Right atrium auricular region (tissue), 2 donors: Measurements from ENCODE around the gene NEFH. TPM values are rescaled to one million over a fixed set of nuclear protein-coding genes. Genes with fewer than 3 reads are reported as not detected.
A peak's percentile ranks its signal among the peaks of the same experiment; 100 is the strongest.

Experiments used
- DNase-seq: peaks from one replicate; pipeline ENCODE4 v3.0.0-alpha.2; 2019; ENCODE audit warnings: low spot score
- H3K27ac ChIP-seq, 2 donors: fragments of 200-600 bp; sonication (generic); 1 replicate in 1 of 2; 2 replicates in 1 of 2; pipeline ENCODE4 v1.5.1; 2016 to 2019
- H3K27me3 ChIP-seq, 2 donors: fragments of 200-600 bp; sonication (generic); one replicate each; pipeline versions ENCODE4 v1.5.1 to v1.6.0; 2017 to 2019
- H3K36me3 ChIP-seq: fragments of 200-600 bp; sonication (generic); one replicate; pipeline ENCODE4 v1.5.1; 2016
- H3K4me1 ChIP-seq, 2 donors: fragments of 200-600 bp; sonication (generic); one replicate each; pipeline versions ENCODE4 v1.5.1 to v1.6.0; 2017 to 2019
- H3K4me3 ChIP-seq, 2 donors: fragments of 200-600 bp; sonication (generic); 1 replicate in 1 of 2; 2 replicates in 1 of 2; pipeline ENCODE4 v1.5.1; 2017 to 2019; ENCODE audit warnings: mild to moderate bottlenecking in 1 of 2, moderate library complexity in 1 of 2
- H3K9me3 ChIP-seq, 2 donors: fragments of 200-600 bp; sonication (generic); one replicate each; pipeline ENCODE4 v1.5.1; 2019
- total RNA-seq, 2 donors: library from RNA; depleted of rRNA; stranded (reverse); fragments of >200 nt; gene quantifications; one replicate each; pipeline ENCODE4 v1.1.0, GENCODE V29; 2016
- TF ChIP-seq, protein P1 (sequence below), 2 donors: fragments of 200-600 bp; sonication (generic); IDR thresholded peaks; one replicate each; pipeline ENCODE4 v1.5.1; 2019; ENCODE audit warnings: antibody characterized with exemption in 2 of 2

NEFH gene, protein sequence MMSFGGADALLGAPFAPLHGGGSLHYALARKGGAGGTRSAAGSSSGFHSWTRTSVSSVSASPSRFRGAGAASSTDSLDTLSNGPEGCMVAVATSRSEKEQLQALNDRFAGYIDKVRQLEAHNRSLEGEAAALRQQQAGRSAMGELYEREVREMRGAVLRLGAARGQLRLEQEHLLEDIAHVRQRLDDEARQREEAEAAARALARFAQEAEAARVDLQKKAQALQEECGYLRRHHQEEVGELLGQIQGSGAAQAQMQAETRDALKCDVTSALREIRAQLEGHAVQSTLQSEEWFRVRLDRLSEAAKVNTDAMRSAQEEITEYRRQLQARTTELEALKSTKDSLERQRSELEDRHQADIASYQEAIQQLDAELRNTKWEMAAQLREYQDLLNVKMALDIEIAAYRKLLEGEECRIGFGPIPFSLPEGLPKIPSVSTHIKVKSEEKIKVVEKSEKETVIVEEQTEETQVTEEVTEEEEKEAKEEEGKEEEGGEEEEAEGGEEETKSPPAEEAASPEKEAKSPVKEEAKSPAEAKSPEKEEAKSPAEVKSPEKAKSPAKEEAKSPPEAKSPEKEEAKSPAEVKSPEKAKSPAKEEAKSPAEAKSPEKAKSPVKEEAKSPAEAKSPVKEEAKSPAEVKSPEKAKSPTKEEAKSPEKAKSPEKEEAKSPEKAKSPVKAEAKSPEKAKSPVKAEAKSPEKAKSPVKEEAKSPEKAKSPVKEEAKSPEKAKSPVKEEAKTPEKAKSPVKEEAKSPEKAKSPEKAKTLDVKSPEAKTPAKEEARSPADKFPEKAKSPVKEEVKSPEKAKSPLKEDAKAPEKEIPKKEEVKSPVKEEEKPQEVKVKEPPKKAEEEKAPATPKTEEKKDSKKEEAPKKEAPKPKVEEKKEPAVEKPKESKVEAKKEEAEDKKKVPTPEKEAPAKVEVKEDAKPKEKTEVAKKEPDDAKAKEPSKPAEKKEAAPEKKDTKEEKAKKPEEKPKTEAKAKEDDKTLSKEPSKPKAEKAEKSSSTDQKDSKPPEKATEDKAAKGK
- under 1 TPM; 0.22 to 0.28 TPM for total RNA-seq

DNA sequence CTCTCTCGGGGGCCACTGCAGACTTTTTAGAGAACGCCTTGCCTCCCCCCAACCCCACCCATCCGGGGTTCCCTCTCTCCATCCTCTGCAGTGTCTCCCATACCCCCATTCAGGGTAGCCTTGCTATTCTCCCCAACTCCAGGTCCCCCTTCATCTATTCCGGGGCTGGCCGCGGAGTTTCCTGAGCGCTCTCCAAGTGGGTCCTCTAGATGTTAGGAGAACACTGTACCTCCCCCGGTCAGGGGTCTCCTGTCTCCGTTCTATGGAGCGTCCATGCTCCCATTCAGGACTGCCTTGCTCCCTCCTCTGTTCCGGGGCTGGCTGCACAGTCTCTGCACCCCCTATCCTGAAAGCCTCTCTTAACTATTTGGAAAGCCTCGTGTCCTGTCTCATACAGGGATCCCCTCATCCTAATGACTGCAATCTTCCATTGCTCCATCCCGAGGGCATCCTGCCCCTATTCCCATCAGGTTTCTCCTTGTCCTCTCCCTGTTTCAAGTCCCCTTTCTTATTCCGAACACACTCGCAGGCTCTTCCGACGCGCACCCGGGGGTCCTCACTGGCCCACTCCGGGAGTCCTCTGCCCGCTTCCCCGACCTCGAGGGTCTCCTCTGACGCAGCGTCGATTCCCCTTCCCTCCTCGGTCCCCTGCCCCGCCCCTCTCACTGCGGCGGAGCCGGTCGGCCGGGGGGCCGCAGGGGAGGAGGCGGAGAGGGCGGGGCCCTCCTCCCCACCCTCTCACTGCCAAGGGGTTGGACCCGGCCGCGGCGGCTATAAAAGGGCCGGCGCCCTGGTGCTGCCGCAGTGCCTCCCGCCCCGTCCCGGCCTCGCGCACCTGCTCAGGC lies at the start of gene NEFH:
TSS of gene NEFH (plus strand) at position 802 of the 845 bp plus-strand sequence. CDS start 45 bp downstream, outside the sequence.
- Histone ChIP-seq H3K9me3 (no peaks in the 10 kb centered on the region), H3K27ac (no peak within 1 kb of the TSS), H3K36me3 (no peaks in the 10 kb centered on the region), H3K27me3 (peaks cover 15 to 24% of the 10 kb centered on the region in 2 donors), H3K4me3 (peak within 1 kb of the TSS in 1 of 2 donors; percentile 37), H3K4me1 (peaks cover 0 to 18% of the 10 kb centered on the region in 2 donors)
- TF ChIP-seq, protein P1, sequence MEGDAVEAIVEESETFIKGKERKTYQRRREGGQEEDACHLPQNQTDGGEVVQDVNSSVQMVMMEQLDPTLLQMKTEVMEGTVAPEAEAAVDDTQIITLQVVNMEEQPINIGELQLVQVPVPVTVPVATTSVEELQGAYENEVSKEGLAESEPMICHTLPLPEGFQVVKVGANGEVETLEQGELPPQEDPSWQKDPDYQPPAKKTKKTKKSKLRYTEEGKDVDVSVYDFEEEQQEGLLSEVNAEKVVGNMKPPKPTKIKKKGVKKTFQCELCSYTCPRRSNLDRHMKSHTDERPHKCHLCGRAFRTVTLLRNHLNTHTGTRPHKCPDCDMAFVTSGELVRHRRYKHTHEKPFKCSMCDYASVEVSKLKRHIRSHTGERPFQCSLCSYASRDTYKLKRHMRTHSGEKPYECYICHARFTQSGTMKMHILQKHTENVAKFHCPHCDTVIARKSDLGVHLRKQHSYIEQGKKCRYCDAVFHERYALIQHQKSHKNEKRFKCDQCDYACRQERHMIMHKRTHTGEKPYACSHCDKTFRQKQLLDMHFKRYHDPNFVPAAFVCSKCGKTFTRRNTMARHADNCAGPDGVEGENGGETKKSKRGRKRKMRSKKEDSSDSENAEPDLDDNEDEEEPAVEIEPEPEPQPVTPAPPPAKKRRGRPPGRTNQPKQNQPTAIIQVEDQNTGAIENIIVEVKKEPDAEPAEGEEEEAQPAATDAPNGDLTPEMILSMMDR (IDR thresholded peaks at IDR 0.05): no peak
- DNase-seq: no peak

DNA sequence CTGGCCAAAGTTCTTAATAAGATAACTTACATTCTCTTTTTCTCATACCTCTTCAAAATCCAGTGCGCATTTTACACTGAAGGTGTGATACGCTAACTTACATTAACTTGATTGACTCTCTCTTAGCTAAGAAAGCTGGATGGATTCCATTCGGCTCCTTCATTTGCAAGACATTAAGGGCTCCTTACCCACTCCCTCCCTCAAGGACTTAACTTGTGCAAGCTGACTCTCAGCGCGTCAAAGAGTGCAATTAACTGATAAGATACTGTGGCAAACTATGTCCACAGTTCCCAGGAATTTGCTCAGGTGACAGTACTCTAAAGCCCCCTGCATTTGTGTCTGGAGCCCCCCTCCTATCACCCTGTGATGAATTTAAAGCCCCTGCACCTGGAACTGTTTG lies 48.0 kb upstream of the NEFH start:
- Histone ChIP-seq H3K9me3 (no peaks in the 10 kb centered on the region), H3K4me1 (no peaks in the 10 kb centered on the region), H3K27me3 (no peaks in the 10 kb centered on the region), H3K4me3 (no peak overlapping the region), H3K36me3 (no peaks in the 10 kb centered on the region), H3K27ac (no peak overlapping the region)
- DNase-seq: no peak
- TF ChIP-seq, protein P1 (IDR thresholded peaks at IDR 0.05): no peak

DNA sequence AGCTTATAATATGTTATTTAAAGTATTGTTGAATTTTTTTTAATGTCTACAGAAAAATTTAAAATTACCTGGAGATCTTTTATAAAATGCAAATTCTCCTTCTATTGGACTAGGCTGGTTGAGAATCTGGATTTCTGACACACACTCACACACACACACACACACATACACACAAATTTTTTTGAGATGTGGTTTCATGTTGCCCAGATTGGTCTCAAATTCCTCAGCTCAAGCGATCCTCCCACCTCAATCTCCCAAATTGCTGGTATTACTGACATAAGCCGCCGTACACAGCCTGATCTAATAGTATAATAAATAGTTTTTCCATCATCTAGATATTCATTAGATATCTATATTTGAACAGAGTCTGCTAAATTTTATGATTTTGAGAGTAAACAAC lies 46.2 kb upstream of the NEFH start:
- TF ChIP-seq, protein P1 (IDR thresholded peaks at IDR 0.05): no peak
- H3K4me3 ChIP-seq: no peak overlapping the region
- H3K36me3 ChIP-seq: no peaks in the 10 kb centered on the region
- H3K9me3 ChIP-seq: no peaks in the 10 kb centered on the region
- DNase-seq: no peak
- no peak overlapping the region for H3K27ac ChIP-seq
- H3K27me3 ChIP-seq: no peaks in the 10 kb centered on the region
- no peaks in the 10 kb centered on the region for H3K4me1 ChIP-seq

DNA sequence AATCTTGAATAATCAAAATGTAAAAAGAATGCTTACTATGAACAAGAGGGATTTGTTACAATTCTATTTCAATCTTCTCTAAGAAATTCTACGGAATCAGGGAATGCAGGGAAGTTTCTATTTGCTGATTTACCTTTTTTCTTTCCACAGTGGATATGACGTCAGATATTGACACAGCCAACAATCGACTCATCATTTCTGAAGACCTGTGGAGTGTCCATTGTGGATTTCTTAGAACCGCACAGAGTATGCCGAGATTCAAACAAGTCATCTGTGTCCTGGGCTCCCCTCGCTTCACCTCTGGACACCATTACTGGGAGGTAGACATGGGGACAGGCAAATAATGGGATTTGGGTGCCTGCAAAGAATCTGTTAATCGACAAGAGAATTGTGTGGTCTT lies 45.7 kb upstream of the NEFH start:
- Histone ChIP-seq H3K27me3 (no peaks in the 10 kb centered on the region), H3K4me1 (no peaks in the 10 kb centered on the region), H3K9me3 (no peaks in the 10 kb centered on the region), H3K4me3 (no peak overlapping the region), H3K36me3 (no peaks in the 10 kb centered on the region), H3K27ac (no peak overlapping the region)
- DNase-seq: no peak
- TF ChIP-seq, protein P1 (IDR thresholded peaks at IDR 0.05): no peak
